Activated CD8-positive, alpha-beta T cell treated with anti-CD3 and anti-CD28 coated beads for 36 hours (primary cell): Measurements from ENCODE around the gene HNF4A. TPM values are rescaled to one million over a fixed set of nuclear protein-coding genes. Genes with fewer than 3 reads are reported as not detected.
"Not testable (repeated sequence)": the region's sequence is repeated elsewhere in the genome, so short reads cannot be mapped to it uniquely, and the experiment has no call there.

Experiments
- ATAC-seq: fragments of 200-7000 bp; cut with Tn5 transposase; one replicate; pipeline ENCODE4 v1.10.0; 2021; ENCODE audit warnings: mild to moderate bottlenecking, moderate library complexity
- CTCF ChIA-PET: fragments of 350-600 bp; sonication (Branson Sonifier 250); formaldehyde crosslinking; loops from one replicate; lab custom pipeline; 2021; ENCODE audit warnings: antibody characterized with exemption; lab: Charles Lee
- POLR2A ChIA-PET: fragments of 350-600 bp; sonication (Branson Sonifier 250); formaldehyde crosslinking; loops from one replicate; lab custom pipeline; 2021; ENCODE audit warnings: antibody characterized with exemption; lab: Charles Lee
- DNase-seq: peaks from one replicate; pipeline ENCODE4 v3.0.0-alpha.2; 2020
- H3K27ac Mint-ChIP-seq: one replicate; pipeline ENCODE4 v1.8.0; 2021; ENCODE audit warnings: mild to moderate bottlenecking, mixed read lengths
- H3K27me3 Mint-ChIP-seq: one replicate; pipeline ENCODE4 v1.8.0; 2021; ENCODE audit warnings: mixed read lengths
- H3K36me3 Mint-ChIP-seq: one replicate; pipeline ENCODE4 v1.8.0; 2021; ENCODE audit warnings: low read depth, mixed read lengths
- H3K4me1 Mint-ChIP-seq: one replicate; pipeline ENCODE4 v1.8.0; 2021; ENCODE audit warnings: low read depth, mixed read lengths
- H3K4me3 Mint-ChIP-seq: one replicate; pipeline ENCODE4 v1.8.0; 2021; ENCODE audit warnings: mild to moderate bottlenecking, moderate library complexity, mixed read lengths
- H3K9me3 Mint-ChIP-seq: one replicate; pipeline ENCODE4 v1.8.0; 2021; ENCODE audit warnings: mixed read lengths
- intact Hi-C: fragments of 100-400 bp; cut with micrococcal nuclease; formaldehyde crosslinking; loops from one replicate; pipeline ENCODE4 v1.10.0; 2022
- total RNA-seq, 2 experiments: library from RNA; stranded (reverse); gene quantifications; one replicate each; pipeline ENCODE4 v1.2.3, GENCODE V29; 2021
- TF ChIP-seq, protein P1 (sequence below): fragments of 200-600 bp; IDR thresholded peaks from one replicate; pipeline ENCODE4 v1.8.0; 2022; ENCODE audit warnings: antibody characterized with exemption, mild to moderate bottlenecking

The HNF4A gene
- total RNA-seq, 2 experiments from 2014 or later, result not detected

DNA sequence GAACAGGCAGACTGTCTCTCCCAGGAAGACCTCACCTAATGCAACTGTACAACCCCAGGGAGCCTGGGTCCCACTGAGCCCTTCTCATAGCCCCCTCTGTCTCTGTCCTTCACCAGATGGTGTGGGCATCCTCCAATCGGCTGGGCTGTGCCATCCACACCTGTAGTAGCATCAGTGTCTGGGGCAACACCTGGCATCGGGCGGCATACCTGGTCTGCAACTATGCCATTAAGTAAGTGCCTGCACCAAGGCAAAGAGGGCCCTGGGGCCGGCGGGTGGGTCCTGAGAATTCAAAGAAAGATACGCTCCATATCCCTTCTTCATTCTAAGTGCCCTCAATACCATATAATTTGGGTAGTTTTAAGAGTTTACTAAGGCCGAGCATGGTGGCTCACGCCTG, 10.4 kb upstream of the HNF4A start:
- no peaks in the 10 kb centered on the region for H3K27me3 Mint-ChIP-seq
- H3K27ac Mint-ChIP-seq, result no peak overlapping the region
- ChIA-PET CTCF (interaction anchor here (1.2 to 1.7 kb wide), 2 partner anchors 128 to 133 kb away, joined by 3 to 7 read pairs; no protein-coding TSS in a partner anchor), POLR2A (no interaction called here)
- TF ChIP-seq, protein P1, sequence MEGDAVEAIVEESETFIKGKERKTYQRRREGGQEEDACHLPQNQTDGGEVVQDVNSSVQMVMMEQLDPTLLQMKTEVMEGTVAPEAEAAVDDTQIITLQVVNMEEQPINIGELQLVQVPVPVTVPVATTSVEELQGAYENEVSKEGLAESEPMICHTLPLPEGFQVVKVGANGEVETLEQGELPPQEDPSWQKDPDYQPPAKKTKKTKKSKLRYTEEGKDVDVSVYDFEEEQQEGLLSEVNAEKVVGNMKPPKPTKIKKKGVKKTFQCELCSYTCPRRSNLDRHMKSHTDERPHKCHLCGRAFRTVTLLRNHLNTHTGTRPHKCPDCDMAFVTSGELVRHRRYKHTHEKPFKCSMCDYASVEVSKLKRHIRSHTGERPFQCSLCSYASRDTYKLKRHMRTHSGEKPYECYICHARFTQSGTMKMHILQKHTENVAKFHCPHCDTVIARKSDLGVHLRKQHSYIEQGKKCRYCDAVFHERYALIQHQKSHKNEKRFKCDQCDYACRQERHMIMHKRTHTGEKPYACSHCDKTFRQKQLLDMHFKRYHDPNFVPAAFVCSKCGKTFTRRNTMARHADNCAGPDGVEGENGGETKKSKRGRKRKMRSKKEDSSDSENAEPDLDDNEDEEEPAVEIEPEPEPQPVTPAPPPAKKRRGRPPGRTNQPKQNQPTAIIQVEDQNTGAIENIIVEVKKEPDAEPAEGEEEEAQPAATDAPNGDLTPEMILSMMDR, result no peak
- no peaks in the 10 kb centered on the region for H3K9me3 Mint-ChIP-seq
- no peaks in the 10 kb centered on the region for H3K36me3 Mint-ChIP-seq
- ATAC-seq (no peak), DNase-seq (no peak)
- no peaks in the 10 kb centered on the region for H3K4me1 Mint-ChIP-seq
- no peak overlapping the region for H3K4me3 Mint-ChIP-seq
- intact Hi-C loops, result no loop called here

DNA sequence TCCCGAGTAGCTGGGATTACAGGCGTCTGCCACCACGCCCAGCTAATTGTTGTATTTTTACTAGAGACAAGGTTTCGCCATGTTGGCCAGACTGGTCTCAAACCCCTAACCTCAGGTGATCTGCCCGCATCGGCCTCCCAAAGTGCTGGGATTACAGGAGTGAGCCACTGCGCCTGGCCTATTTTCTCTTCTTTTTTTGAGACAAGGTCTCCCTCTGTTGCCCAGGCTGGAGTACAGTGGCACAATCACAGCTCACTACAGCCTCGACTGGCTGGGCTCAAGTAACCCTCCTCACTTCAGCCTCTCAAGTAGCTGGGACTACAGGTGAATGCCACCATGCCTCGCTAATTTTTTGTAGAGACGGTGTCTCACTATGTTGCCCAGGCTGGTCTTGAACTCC, 9.6 kb upstream of the HNF4A start:
- H3K27ac Mint-ChIP-seq, POLR2A ChIA-PET, H3K9me3 Mint-ChIP-seq, intact Hi-C loops, H3K27me3 Mint-ChIP-seq, DNase-seq, H3K4me1 Mint-ChIP-seq, ATAC-seq, H3K36me3 Mint-ChIP-seq, H3K4me3 Mint-ChIP-seq: not testable (repeated sequence)
- CTCF ChIA-PET, result interaction anchor here (1.2 to 1.7 kb wide), 2 partner anchors 129 to 133 kb away, joined by 3 to 7 read pairs; no protein-coding TSS in a partner anchor

DNA sequence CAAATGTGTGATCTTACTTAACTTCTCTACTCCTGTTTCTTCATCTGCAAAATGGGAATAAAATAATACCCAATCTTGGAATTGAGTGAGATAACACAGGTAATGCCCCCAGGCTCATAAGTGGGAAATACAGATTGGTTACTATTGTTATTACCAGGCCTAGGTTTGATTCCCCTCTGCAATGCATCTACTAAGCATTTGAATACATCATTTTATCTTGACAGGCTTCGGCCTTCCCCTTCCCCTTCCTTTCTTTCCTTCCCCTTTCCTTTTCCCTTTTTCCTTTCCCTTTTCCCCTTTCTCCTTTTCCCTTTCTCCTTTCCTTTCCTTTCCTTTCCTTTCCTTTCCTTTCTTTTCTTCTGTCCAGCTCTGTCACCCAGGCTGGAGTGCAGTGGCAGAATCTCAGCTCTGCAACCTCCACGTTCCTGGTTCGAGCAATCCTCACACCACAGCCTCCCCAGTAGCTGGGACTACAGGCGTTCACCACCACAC, 7.3 kb upstream of the HNF4A start:
- Mint-ChIP-seq H3K27me3 (peaks cover 4% of the 10 kb centered on the region), H3K9me3 (no peaks in the 10 kb centered on the region), H3K4me3 (no peak overlapping the region), H3K27ac (no peak overlapping the region), H3K4me1 (no peaks in the 10 kb centered on the region), H3K36me3 (no peaks in the 10 kb centered on the region)
- no peak for ATAC-seq
- DNase-seq, result no peak
- intact Hi-C loops, result no loop called here
- CTCF ChIA-PET, result no interaction called here
- POLR2A ChIA-PET, result no interaction called here
- TF ChIP-seq, protein P1, result no peak

DNA sequence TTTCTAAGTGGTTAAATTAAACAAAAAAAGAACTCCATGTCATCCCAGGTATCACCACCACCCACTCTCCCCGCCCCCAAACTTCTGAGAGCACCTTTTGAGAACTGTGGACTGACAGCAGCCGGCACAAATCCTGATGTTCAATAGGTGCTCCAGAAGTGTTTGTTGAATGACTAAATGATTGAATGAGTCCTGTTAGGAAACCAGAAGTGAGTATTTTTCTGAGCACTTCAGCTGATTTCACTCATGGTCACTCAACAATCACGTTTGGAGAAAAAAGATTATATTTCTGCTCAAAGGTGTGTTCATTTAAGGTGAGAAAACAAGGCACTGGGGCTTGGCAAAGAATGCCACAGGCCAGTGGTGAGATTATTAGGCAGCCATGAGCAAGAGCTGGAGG, 6.2 kb upstream of the HNF4A start:
- H3K27ac Mint-ChIP-seq, result no peak overlapping the region
- TF ChIP-seq, protein P1, result no peak
- no peak overlapping the region for H3K4me3 Mint-ChIP-seq
- POLR2A ChIA-PET, result no interaction called here
- ATAC-seq, result no peak
- H3K36me3 Mint-ChIP-seq, result no peaks in the 10 kb centered on the region
- CTCF ChIA-PET, result interaction anchor here (1.3 kb wide), 1 partner anchor 35 kb away, joined by 3 read pairs; no protein-coding TSS in a partner anchor
- peaks cover 4% of the 10 kb centered on the region for H3K27me3 Mint-ChIP-seq
- H3K4me1 Mint-ChIP-seq, result no peaks in the 10 kb centered on the region
- intact Hi-C loops, result no loop called here
- no peak for DNase-seq
- H3K9me3 Mint-ChIP-seq, result no peaks in the 10 kb centered on the region

DNA sequence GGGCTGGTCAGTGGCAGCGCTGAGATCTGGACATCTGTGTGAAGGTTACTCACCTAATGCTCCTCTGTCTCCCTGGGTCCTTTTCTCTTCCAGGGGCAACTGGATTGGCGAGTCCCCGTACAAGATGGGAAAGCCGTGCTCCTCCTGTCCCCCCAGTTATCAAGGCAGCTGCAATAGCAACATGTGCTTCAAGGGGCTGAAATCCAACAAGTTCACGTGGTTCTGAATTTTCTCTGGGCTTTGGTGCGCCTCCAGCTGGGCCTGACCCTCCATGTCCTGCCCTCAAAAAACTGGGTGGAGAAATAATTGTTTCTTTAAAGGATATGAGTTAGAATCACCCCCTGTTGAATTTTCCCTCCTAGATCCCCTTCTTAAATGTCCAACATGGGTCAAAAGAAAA, 4.9 kb upstream of the HNF4A start:
- Mint-ChIP-seq H3K27ac (no peak overlapping the region), H3K4me3 (no peak overlapping the region), H3K4me1 (no peaks in the 10 kb centered on the region), H3K27me3 (peaks cover 5% of the 10 kb centered on the region), H3K36me3 (no peaks in the 10 kb centered on the region), H3K9me3 (no peaks in the 10 kb centered on the region)
- ATAC-seq, result no peak
- ChIA-PET CTCF (no interaction called here), POLR2A (no interaction called here)
- DNase-seq, result no peak
- TF ChIP-seq, protein P1, result no peak
- intact Hi-C loops, result no loop called here
